Gastroesophageal sphincter (tissue), 3 donors: Measurements from ENCODE around the gene NFKBIL1.

Source experiments
- CTCF ChIP-seq, 4 experiments: fragments of 200-600 bp in 2 of 4; fragments of 450-650 bp in 2 of 4; sonication (generic) in 1 of 4; IDR thresholded peaks; one replicate each; pipeline ENCODE4 v1.5.1; 2017 to 2019; ENCODE audit warnings: antibody characterized with exemption in 4 of 4, mild to moderate bottlenecking in 2 of 4, moderate library complexity in 2 of 4
- POLR2A ChIP-seq, 2 donors: fragments of 450-650 bp; IDR thresholded peaks; one replicate each; pipeline ENCODE4 v1.6.1; 2017; ENCODE audit warnings: antibody characterized with exemption in 2 of 2, mild to moderate bottlenecking in 2 of 2, moderate library complexity in 1 of 2
- POLR2AphosphoS5 ChIP-seq: sonication (generic); formaldehyde crosslinking; IDR thresholded peaks from one replicate; pipeline ENCODE4 v1.6.1; 2017; ENCODE audit warnings: antibody characterized with exemption

DNA sequence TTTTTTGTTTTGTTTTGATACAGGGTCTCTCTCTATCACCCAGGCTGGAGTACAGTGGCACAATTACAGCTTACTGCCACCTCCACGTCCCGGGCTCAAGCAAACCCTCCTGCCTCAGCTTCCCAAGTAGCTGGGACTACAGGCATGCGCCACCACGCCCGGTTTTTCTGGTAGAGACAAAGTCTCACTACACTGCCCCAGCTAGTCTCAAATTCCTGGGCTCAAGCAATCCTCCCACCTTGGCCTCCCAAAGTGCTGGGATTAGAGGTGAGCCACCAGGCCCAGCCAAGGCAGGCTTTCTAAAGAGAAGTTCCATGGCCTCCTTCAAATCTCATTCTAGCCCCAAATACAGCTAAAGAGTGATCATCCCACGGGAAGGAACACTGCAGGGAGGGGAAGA, 13.4 kb upstream of the NFKBIL1 start:
- TF ChIP-seq CTCF (IDR thresholded peaks at IDR 0.05) (no peak), POLR2A (IDR thresholded peaks at IDR 0.05) (no peak), POLR2AphosphoS5 (peak; percentile 18)
